Stimulated activated CD8-positive, alpha-beta memory T cell treated with anti-CD3 and anti-CD28 coated beads, Interleukin-7, amount 100 ng/mL, for 1 hour (primary cell): ENCODE data around the gene RASD1.

Experiments
- DNase-seq, 2 donors: peaks; one replicate each; pipeline ENCODE4 v3.0.0-alpha.2; 2020; ENCODE audit warnings: low read depth in 2 of 2

The RASD1 gene

GRCh38 chr17:17510456-17511292 lies 14.5 kb upstream of the RASD1 start:
- no peak for DNase-seq

DNA sequence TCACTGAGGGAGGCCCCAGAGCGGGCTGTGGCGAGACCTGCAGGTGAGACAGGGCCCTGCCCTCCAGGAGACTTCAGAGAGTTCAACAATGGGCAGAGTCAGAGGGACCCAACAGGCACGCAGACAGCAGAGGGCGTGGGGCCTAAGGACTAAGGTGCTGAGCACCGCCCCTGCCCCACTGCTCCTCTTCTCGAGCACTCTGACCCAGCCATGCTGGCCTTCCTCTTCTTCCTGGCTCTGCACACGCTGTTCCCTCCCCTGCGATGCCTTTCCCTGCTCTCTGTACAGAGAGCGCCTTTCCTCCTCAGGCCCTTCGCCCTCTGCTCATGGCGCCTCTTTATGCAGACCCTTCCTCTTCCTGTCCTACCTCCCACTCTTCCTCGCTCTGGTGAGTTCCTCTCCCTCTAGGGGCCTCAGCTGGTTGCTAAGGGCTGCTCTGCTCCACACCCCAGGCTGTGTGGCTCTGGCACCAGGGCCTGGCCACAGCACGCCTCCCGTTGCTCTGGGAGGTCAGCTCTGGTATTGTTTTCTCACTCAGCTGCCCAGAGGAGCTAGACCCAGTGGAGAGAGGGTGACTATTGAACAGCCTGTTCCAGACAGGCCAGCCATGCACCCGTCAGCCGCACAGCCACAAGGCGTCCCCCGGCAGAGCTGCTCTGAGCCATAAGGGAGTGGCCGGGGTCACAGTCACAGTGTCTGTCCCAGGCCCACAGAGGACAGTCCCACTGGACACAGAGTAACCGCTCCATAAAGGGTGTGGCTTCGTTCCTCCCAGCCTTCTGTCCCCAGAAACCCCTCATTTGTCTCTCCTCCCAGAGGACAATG lies 13.6 kb upstream of the RASD1 start:
- DNase-seq, result no peak

GRCh38 chr17:17508646-17509591 lies 12.7 kb upstream of the RASD1 start:
- no peak for DNase-seq

DNA sequence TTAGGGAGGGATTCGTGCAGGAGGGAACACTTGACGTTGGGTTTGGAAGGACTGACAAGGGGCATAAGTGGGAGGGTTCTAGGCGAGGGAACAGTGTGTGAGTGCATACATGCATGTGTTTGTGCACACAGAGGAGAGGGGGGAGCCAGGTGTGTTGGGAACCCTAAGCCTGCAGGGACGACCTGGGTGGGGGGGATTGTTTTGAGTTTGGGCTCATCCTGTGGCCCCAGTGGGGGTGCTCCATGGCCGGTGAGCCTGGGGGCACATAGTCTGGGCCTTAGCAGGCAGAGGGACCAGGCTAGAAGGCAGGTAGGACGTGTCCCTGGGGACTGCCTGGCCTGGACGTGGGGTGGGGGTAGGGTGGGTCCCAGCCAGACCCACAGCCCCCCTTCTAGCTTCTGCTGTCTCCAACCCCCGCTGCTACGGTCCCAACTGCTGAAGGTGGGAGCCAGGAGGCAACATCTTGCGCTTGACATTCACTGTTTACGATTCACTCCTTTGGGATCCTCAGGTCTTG lies 11.9 kb upstream of the RASD1 start:
- no peak for DNase-seq

DNA sequence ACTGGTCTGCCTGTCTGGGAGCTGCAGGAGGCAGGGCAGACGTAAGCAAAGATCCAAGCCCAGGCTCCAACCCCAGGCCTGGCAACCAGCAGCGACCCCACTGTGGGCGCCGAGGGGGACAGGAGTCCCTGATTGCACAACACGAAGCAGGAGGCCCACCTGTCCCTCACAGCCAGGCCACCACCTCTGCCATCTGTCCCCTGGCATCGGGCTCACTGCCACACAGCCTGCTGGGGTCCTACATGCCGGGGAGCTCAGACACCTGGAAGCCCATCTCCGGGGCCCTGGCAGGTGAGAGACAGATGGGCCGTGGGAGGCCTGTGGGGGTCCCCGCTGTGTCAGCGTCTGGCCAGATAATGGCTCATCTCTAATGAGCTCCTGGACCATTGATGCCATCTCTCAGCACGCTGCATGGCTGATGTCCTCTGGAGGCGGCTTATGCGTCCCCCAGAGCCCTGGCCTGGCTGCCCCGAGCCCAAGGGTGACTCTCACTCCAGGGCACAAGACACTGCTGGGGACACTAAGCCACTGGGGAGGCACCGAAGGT lies 11.3 kb upstream of the RASD1 start:
- DNase-seq, result no peak

- no peak for DNase-seq
Observed at GRCh38 chr17:17506893-17507464, 10.8 kb upstream of the RASD1 start.

- DNase-seq, result no peak
Observed at GRCh38 chr17:17506181-17506741, 10.1 kb upstream of the RASD1 start.

DNA sequence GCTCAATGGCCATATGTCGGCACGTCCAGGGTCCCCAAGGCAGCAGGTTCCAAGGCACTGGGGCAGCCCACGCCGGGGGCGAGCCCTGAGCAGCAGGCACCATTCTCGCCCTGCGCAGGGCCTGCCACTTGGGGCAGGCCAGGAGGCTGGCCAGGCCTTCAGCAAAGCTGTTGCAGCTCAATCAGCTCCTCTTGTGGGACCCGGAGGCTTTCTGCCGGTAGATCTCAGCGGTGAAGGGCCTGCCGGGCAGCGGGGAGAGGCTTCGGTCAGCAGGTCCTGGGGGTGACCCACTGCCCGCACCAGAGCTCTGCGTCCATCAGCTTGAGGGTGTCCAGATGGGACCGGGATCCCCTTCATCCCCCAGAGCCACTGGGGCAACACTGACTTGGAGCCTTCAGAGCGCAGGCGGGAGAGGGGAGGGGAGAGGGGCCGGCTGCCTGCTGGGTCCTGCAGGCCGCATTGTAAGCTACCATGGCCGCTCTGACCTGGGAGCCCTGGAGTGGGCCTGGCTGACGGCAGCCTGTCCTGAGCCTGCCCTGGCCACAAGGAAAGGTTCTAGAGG lies 9.5 kb upstream of the RASD1 start:
- DNase-seq, result no peak

- no peak for DNase-seq
Observed at GRCh38 chr17:17505151-17505550, 9.0 kb upstream of the RASD1 start.

DNA sequence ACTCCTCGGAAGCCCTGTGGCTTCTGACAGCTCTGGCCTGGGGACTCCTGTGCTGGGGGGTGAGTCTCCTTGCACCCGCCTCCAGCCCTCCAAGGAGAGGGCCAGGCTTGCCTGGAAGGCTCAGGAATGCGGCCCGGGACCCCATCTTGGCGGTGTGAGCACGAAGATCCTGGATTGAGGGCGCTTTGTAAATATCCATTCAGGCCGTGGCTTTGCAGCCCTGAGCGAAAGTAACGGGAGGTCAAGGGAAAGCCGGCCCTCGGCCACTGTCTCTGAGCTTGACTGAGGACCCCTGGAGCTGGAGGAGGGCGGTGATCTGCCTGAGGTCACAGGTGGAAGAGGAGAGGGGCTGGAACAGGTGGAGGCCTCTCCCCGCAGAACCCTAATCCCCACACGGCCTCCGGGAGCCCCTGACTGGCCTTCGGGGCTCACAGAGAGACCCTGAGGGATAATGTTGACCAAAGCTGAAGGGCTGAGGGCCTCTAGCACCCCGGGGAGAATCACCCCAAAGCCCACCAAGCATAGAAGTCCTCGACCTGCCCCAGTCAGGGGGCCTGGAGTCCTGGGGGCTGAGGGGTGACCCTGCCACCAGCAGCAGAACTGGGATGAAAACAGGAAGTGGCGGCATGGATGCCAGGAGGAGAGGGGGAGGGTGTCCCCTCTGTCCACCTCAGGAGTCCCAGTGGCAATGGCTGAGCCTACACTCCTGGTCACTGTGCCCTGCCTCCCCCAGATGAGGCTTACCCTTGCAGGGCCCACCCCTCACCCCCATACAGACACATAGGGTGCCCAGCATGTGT lies 8.3 kb upstream of the RASD1 start:
- no peak for DNase-seq

GRCh38 chr17:17503566-17504130 lies 7.5 kb upstream of the RASD1 start:
- DNase-seq, result no peak

DNA sequence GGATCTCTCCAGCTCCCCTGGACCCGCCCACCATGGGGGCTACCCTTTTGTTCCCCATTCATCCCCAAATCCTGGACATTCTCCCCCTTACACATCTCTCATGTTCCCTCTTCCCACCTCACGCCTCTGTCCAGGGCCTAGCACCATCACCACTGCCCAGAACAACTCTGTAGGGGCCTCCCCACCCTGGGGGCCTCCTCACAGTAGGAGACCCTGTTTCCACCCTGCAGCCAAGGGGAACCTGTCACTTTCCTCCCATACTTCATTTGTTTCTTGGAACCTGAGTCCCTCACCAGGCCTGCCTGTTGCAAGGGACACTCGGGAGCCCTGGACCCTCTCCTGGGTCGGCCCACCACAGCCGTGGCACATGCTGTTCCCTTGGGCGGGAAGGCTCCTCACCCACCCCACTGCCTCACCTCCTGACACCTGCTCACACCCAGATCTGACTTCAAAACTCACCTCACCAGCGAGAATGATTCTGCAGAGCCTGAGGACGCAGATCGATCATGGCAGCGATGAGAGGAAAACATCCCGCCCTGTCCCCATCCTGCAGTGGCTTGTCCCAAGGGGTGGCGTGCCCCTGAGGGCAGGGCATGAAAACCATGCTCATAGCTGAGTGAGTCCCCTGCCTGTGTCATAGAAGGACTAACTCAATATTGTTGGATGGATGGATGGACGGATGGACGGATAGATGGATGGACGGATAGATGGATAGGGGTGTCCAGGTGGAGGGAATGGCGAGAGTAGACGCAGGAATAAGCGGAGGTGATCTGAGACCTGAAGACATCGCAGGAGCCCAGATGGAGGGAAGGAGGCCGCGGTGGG lies 6.8 kb upstream of the RASD1 start:
- DNase-seq, result no peak

DNA sequence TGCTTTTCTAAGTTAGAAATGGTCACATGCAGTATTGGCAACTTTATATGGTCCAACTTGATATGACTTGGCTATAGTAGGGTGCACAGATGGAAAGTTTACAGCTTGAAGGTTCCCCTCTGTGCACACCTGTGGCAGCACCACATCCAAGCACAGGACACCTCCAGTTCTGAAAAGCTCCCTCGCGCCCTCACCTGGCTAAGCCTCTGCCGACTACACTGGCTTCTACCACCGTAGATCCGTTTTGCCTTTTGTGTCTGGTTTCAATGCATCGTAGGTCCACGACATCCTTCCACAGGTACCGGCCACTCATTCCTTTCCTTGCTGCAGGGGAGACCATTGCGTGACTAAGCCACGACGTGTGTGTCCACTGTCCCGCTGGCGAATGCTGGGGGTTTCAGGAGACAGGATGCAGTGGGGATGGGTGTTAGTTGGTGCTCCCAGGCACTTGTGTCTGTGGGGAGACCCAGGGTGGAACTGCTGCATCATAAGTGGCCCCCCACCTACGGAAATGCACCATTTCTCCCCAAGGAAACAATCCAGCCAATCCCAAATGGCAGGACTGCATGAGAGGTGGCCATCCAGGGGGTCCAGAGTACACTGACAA lies 4.9 kb upstream of the RASD1 start:
- no peak for DNase-seq

- DNase-seq, result no peak
Observed at GRCh38 chr17:17499402-17500145, 3.4 kb upstream of the RASD1 start.

DNA sequence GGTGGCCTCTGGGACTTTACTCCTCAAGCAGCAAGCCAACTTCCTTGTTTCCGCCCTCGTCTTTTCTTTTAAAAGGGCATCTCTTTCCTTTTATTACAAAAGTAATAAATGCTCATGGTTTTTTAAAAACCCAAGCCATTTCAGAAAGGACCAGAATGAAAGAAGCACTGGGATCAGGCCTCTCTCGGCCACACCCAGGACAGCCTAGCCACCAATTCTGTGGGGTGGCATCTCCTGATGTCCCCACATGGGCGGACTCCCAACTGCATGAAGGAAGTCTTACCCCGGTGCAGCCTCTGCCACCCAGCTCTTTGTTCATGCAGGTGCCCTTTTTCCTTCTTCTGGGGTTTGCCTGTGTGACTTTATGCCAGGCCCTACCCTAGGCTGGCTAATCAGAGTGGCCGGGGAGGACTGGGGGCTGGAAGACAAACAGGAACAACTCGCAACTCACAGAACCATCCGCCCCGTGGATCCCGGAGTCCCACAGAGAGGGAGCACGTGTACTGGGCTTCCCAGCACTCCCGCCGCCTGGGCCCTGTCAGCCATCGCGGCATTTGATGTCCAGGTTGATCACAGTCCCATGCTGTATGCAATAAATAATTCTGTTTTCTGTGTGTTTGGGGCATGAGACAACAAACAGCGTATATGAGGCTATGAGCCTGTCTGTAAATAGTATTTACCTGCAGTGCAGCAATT lies 2.6 kb upstream of the RASD1 start:
- no peak for DNase-seq

GRCh38 chr17:17497845-17498520 lies 1.8 kb upstream of the RASD1 start:
- DNase-seq, result no peak
